Measurements from ENCODE around the gene NFIB.
A peak's percentile ranks its signal among the peaks of the same experiment; 100 is the strongest.

The NFIB gene

GRCh38 chr9:14272927-14273528 lies 40.9 kb downstream of the NFIB start:
- DNase-seq: no peak

GRCh38 chr9:14271093-14271673 lies 42.8 kb downstream of the NFIB start:
- DNase-seq: peak; percentile 98

- peak; percentile 49 for DNase-seq
Measured at GRCh38 chr9:14270358-14271092, 43.4 kb downstream of the NFIB start.

- DNase-seq: peak; percentile 31
Measured at GRCh38 chr9:14269916-14270315, 44.0 kb downstream of the NFIB start.

- DNase-seq: no peak
Measured at GRCh38 chr9:14263707-14264483, 50.0 kb downstream of the NFIB start.

- peak; percentile 19 for DNase-seq
Measured at GRCh38 chr9:14262827-14263226, 51.1 kb downstream of the NFIB start.

GRCh38 chr9:14261616-14262015 lies 52.3 kb downstream of the NFIB start:
- DNase-seq: no peak

GRCh38 chr9:14260101-14260500 lies 53.8 kb downstream of the NFIB start:
- DNase-seq: no peak

- no peak for DNase-seq
Measured at GRCh38 chr9:14258660-14259239, 55.2 kb downstream of the NFIB start.

- DNase-seq: no peak
Measured at GRCh38 chr9:14258156-14258555, 55.8 kb downstream of the NFIB start.

GRCh38 chr9:14256588-14256987 lies 57.4 kb downstream of the NFIB start:
- DNase-seq: no peak

GRCh38 chr9:14251154-14252071 lies 62.5 kb downstream of the NFIB start:
- peak; percentile 75 for DNase-seq

GRCh38 chr9:14250794-14251153 lies 63.2 kb downstream of the NFIB start:
- DNase-seq: no peak

GRCh38 chr9:14249527-14249926 lies 64.4 kb downstream of the NFIB start:
- no peak for DNase-seq

GRCh38 chr9:14248149-14248548 lies 65.8 kb downstream of the NFIB start:
- no peak for DNase-seq

- peak; percentile 22 for DNase-seq
Measured at GRCh38 chr9:14247577-14247976, 66.4 kb downstream of the NFIB start.

GRCh38 chr9:14246951-14247350 lies 67.0 kb downstream of the NFIB start:
- no peak for DNase-seq

GRCh38 chr9:14245901-14246525 lies 67.9 kb downstream of the NFIB start:
- DNase-seq: no peak

GRCh38 chr9:14243514-14244042 lies 70.4 kb downstream of the NFIB start:
- DNase-seq: peak; percentile 29

- DNase-seq: peak; percentile 55
Measured at GRCh38 chr9:14242150-14242805, 71.7 kb downstream of the NFIB start.

- DNase-seq: peak; percentile 41
Measured at GRCh38 chr9:14240537-14240936, 73.4 kb downstream of the NFIB start.

All from NCI-H69 (cell line).